Umbilical cord (tissue), 2 donors: ENCODE results near the gene PSMF1. TPM values are rescaled to one million over a fixed set of nuclear protein-coding genes. Genes with fewer than 3 reads are reported as not detected.
A peak's percentile ranks its signal among the peaks of the same experiment; 100 is the strongest.
"Not testable (repeated sequence)": the region's sequence is repeated elsewhere in the genome, so short reads cannot be mapped to it uniquely, and the experiment has no call there.

Experiments
- DNase-seq: peaks from one replicate; pipeline ENCODE4 v3.0.0-alpha.2; 2015; ENCODE audit warnings: low spot score
- total RNA-seq: library from RNA; depleted of rRNA; stranded (reverse); fragments of >200 nt; gene quantifications from one replicate; pipeline ENCODE4 v1.2.3, GENCODE V29; 2014; ENCODE audit warnings: low replicate concordance; ENCODE audit not compliant: insufficient read depth

The PSMF1 gene
- total RNA-seq, 1 donor from 2014 or later = 14.9 TPM

GRCh38 chr20:1122388-1123315 is 4.2 kb downstream of the PSMF1 start:
- DNase-seq = peak; percentile 21

GRCh38 chr20:1123666-1124065 is 5.3 kb downstream of the PSMF1 start:
- no peak for DNase-seq

GRCh38 chr20:1124421-1124820 is 6.0 kb downstream of the PSMF1 start:
- DNase-seq = no peak

GRCh38 chr20:1125277-1125676 is 6.9 kb downstream of the PSMF1 start:
- no peak for DNase-seq

- no peak for DNase-seq
These were observed 9.4 kb downstream of the PSMF1 start for GRCh38 chr20:1127840-1128239.

GRCh38 chr20:1130058-1130694 is 11.8 kb downstream of the PSMF1 start:
- no peak for DNase-seq

GRCh38 chr20:1130847-1131246 is 12.4 kb downstream of the PSMF1 start:
- peak; percentile 7 for DNase-seq

GRCh38 chr20:1131354-1131753 is 13.0 kb downstream of the PSMF1 start:
- no peak for DNase-seq

- DNase-seq = no peak
These were observed 16.0 kb downstream of the PSMF1 start for GRCh38 chr20:1134355-1134754.

GRCh38 chr20:1134836-1135235 is 16.4 kb downstream of the PSMF1 start:
- DNase-seq = no peak

- DNase-seq = no peak
These were observed 18.8 kb downstream of the PSMF1 start for GRCh38 chr20:1137236-1137635.

- DNase-seq = no peak
These were observed 26.2 kb downstream of the PSMF1 start for GRCh38 chr20:1144401-1145172.

GRCh38 chr20:1146957-1147356 is 28.6 kb downstream of the PSMF1 start:
- DNase-seq = no peak

GRCh38 chr20:1149812-1150211 is 31.4 kb downstream of the PSMF1 start:
- not testable (repeated sequence) for DNase-seq

GRCh38 chr20:1150218-1150617 is 31.8 kb downstream of the PSMF1 start:
- DNase-seq = no peak

- DNase-seq = no peak
These were observed 32.6 kb downstream of the PSMF1 start for GRCh38 chr20:1150968-1151367.

- DNase-seq = no peak
These were observed 35.8 kb downstream of the PSMF1 start for GRCh38 chr20:1154226-1154625.

- no peak for DNase-seq
These were observed 36.3 kb downstream of the PSMF1 start for GRCh38 chr20:1154691-1155090.

GRCh38 chr20:1155342-1155741 is 36.9 kb downstream of the PSMF1 start:
- no peak for DNase-seq

- DNase-seq = no peak
These were observed 42.1 kb downstream of the PSMF1 start for GRCh38 chr20:1160496-1160895.

- DNase-seq = no peak
These were observed 42.6 kb downstream of the PSMF1 start for GRCh38 chr20:1160991-1161390.

- DNase-seq = no peak
These were observed 44.7 kb downstream of the PSMF1 start for GRCh38 chr20:1163105-1163504.
